HepG2 (cell line): ENCODE measurements around the gene CRK. TPM values are rescaled to one million over a fixed set of nuclear protein-coding genes. Genes with fewer than 3 reads are reported as not detected.
A peak's percentile ranks its signal among the peaks of the same experiment; 100 is the strongest.

Experiments
- ATF7 ChIP-seq, 2 experiments: fragments of 450-650 bp in 1 of 2; sonication (generic) in 1 of 2; formaldehyde crosslinking in 1 of 2; IDR thresholded peaks; 2 replicates each; pipeline versions ENCODE4 v1.4.0 to v1.6.1; 2016 to 2020; ENCODE audit warnings: antibody characterized with exemption in 1 of 2, mild to moderate bottlenecking in 1 of 2, missing genetic modification reagents in 1 of 2
- BCL3 ChIP-seq: sonication (generic); formaldehyde crosslinking; IDR thresholded peaks from 2 replicates; pipeline ENCODE4 v1.5.1; 2020; ENCODE audit warnings: mild to moderate bottlenecking, missing genetic modification reagents, moderate library complexity
- HDAC2 ChIP-seq: sonication (generic); formaldehyde crosslinking; IDR thresholded peaks from 2 replicates; pipeline ENCODE4 v1.4.0; 2020; ENCODE audit warnings: missing genetic modification reagents
- JUN ChIP-seq: sonication (generic); formaldehyde crosslinking; IDR thresholded peaks from 2 replicates; pipeline ENCODE4 v1.4.0; 2020; ENCODE audit warnings: mild to moderate bottlenecking, missing genetic modification reagents
- MED1 ChIP-seq: sonication (generic); formaldehyde crosslinking; IDR thresholded peaks from 2 replicates; pipeline ENCODE4 v1.4.0; 2020; ENCODE audit warnings: missing genetic modification reagents
- PRDM15 ChIP-seq: sonication (generic); formaldehyde crosslinking; IDR thresholded peaks from 2 replicates; pipeline ENCODE4 v1.4.0; 2020; ENCODE audit warnings: missing genetic modification reagents
- TARDBP ChIP-seq: sonication (generic); formaldehyde crosslinking; IDR thresholded peaks from 2 replicates; pipeline ENCODE4 v1.8.0; 2022; ENCODE audit warnings: mild to moderate bottlenecking, missing genetic modification reagents
- ZHX2 ChIP-seq, 2 experiments: sonication (generic) in 1 of 2; formaldehyde crosslinking in 1 of 2; IDR thresholded peaks; 2 replicates each; pipeline versions ENCODE4 v1.6.1 to v1.9.0; 2014 to 2022; ENCODE audit warnings: antibody characterized with exemption in 1 of 2, borderline replicate concordance in 1 of 2, inconsistent platforms in 1 of 2, low read depth in 1 of 2, missing genetic modification reagents in 1 of 2
- ZNF362 ChIP-seq: sonication (generic); formaldehyde crosslinking; IDR thresholded peaks from 2 replicates; pipeline ENCODE4 v1.4.0; 2020; ENCODE audit warnings: missing genetic modification reagents, mild to moderate bottlenecking, borderline replicate concordance
- ZNF607 ChIP-seq: sonication (generic); formaldehyde crosslinking; IDR thresholded peaks from 2 replicates; pipeline ENCODE4 v1.5.1; 2020; ENCODE audit warnings: missing genetic modification reagents, mild to moderate bottlenecking, borderline replicate concordance
- ZNF800 ChIP-seq: sonication (generic); formaldehyde crosslinking; IDR thresholded peaks from 2 replicates; pipeline ENCODE4 v1.4.0; 2020; ENCODE audit warnings: missing genetic modification reagents
- ZSCAN31 ChIP-seq: sonication (generic); formaldehyde crosslinking; IDR thresholded peaks from 2 replicates; pipeline ENCODE4 v1.5.0; 2020; ENCODE audit warnings: low read depth, mild to moderate bottlenecking, missing genetic modification reagents
- polyA plus RNA-seq, 8 experiments: library from polyadenylated mRNA; depleted of rRNA in 3 of 8; stranded (reverse) in 7 of 8; unstranded in 1 of 8; fragments of >200 nt; fragmentation: Illumina TruSeq in 4 of 8; extraction: Trizol in 4 of 8; gene quantifications; 2 replicates each; pipeline versions ENCODE4 v1.2.1 to v1.2.3, GENCODE V29; 2011 to 2016; ENCODE audit warnings: low read depth in 4 of 8, missing spikeins in 1 of 8, mixed read lengths in 1 of 8; ENCODE audit not compliant: insufficient read depth in 1 of 8
- total RNA-seq, 5 experiments: library from RNA; depleted of rRNA; stranded (reverse); fragments of >200 nt; fragmentation: Illumina TruSeq; extraction: Trizol; gene quantifications; 2 replicates each; pipeline ENCODE4 v1.2.3, GENCODE V29; 2016; ENCODE audit warnings: low read depth in 1 of 5

Gene CRK
- total and polyA plus RNA-seq, 2 of the 13 experiments (the other 11 are each of a cell fraction or from before 2014, with no cell fraction given), result 47.4 to 54.2 TPM

- no peak for TF ChIP-seq ZHX2 (IDR thresholded peaks at IDR 0.05; ENCODE audit: low read depth)
- TF ChIP-seq ZHX2 (CRISPR knock-in tag; IDR thresholded peaks at IDR 0.05; ENCODE audit: borderline replicate concordance), result no peak
- peak; percentile 81 for TF ChIP-seq ZSCAN31
- no peak for TF ChIP-seq ZNF362 (CRISPR knock-in tag)
- peak; percentile 45; the same call in 1 of the 2 replicates for TF ChIP-seq ZNF607
- peak; percentile 92 for TF ChIP-seq JUN (CRISPR knock-in tag)
- peak; percentile 12; the same call in 1 of the 2 replicates for TF ChIP-seq ZNF800 (CRISPR knock-in tag)
- peak; percentile 44 for TF ChIP-seq TARDBP (CRISPR knock-in tag)
- TF ChIP-seq BCL3 (CRISPR knock-in tag), result peak; percentile 70; the same call in 1 of the 2 replicates
- TF ChIP-seq PRDM15 (CRISPR knock-in tag), result 0 out of 2 replicates have a peak, but pooled peaks have one; percentile 43
- TF ChIP-seq MED1 (CRISPR knock-in tag), result peak; percentile 15
- TF ChIP-seq ATF7 (IDR thresholded peaks at IDR 0.05), result no peak
- TF ChIP-seq ATF7 (CRISPR knock-in tag; IDR thresholded peaks at IDR 0.05), result peak; percentile 31; the same call in 1 of the 2 replicates
- TF ChIP-seq HDAC2, result no peak
These were observed 32.1 kb upstream of the CRK start (continued) for GRCh38 chr17:1487939-1488825.
